Colonic mucosa (tissue), 4 donors: ENCODE results near the gene IL32. TPM values are rescaled to one million over a fixed set of nuclear protein-coding genes. Genes with fewer than 3 reads are reported as not detected.

Experiments
- DNase-seq: peaks from one replicate; pipeline ENCODE4 v3.0.0-alpha.2; 2020
- H3K27ac ChIP-seq: fragments of 200-600 bp; one replicate; pipeline ENCODE4 v1.8.0; 2021
- H3K27me3 ChIP-seq: fragments of 200-600 bp; one replicate; pipeline ENCODE4 v1.8.0; 2021
- H3K36me3 ChIP-seq: fragments of 200-600 bp; one replicate; pipeline ENCODE4 v1.8.0; 2021
- H3K4me1 ChIP-seq: fragments of 200-600 bp; one replicate; pipeline ENCODE4 v1.8.0; 2021; ENCODE audit warnings: mild to moderate bottlenecking
- H3K4me3 ChIP-seq: fragments of 200-600 bp; one replicate; pipeline ENCODE4 v1.8.0; 2021
- H3K9ac ChIP-seq, 2 donors: one replicate each; pipeline ENCODE4 v1.7.0; 2013; ENCODE audit warnings: control low read depth in 2 of 2, low read depth in 2 of 2, low read length in 2 of 2
- H3K9me3 ChIP-seq: fragments of 200-600 bp; one replicate; pipeline ENCODE4 v1.8.0; 2021
- CTCF ChIP-seq: fragments of 200-600 bp; IDR thresholded peaks from one replicate; pipeline ENCODE4 v1.8.0; 2022; ENCODE audit warnings: antibody characterized with exemption, mild to moderate bottlenecking
- intact Hi-C: fragments of 100-400 bp; cut with DNase I; formaldehyde crosslinking; loops from one replicate; pipeline ENCODE4 v1.14.1; 2022
- total RNA-seq, 2 donors: library from RNA; stranded (reverse); fragmentation: NEBNext Ultra II Directional in 1 of 2; extraction: Animal tissue kit (Norgen Biotek cat#: 25700) in 1 of 2; gene quantifications; one replicate each; pipeline ENCODE4 v1.2.1, GENCODE V29; 2021
- donor health status: healthy.
- donor health status: DM: no; HTN: no; CAD: no.
- donor health status: DM: no; HTN: no; CAD: no.

IL32 gene
- total RNA-seq, 2 donors from 2014 or later = 256 to 329 TPM

GRCh38 chr16:3088450-3088849 lies 23.0 kb downstream of the IL32 start:
- intact Hi-C loops = no loop called here
- no peak overlapping the region for H3K4me3 ChIP-seq
- H3K9me3 ChIP-seq = no peaks in the 10 kb centered on the region
- no peaks in the 10 kb centered on the region for H3K4me1 ChIP-seq
- DNase-seq = no peak
- no peak for TF ChIP-seq CTCF
- H3K27me3 ChIP-seq = no peaks in the 10 kb centered on the region
- no peaks in the 10 kb centered on the region for H3K36me3 ChIP-seq
- no peak overlapping the region for H3K27ac ChIP-seq
- no peak overlapping the region for H3K9ac ChIP-seq

GRCh38 chr16:3088925-3089716 lies 23.7 kb downstream of the IL32 start:
- Histone ChIP-seq H3K27ac (no peak overlapping the region), H3K9ac (no peak overlapping the region), H3K27me3 (no peaks in the 10 kb centered on the region), H3K4me3 (no peak overlapping the region), H3K4me1 (no peaks in the 10 kb centered on the region), H3K36me3 (no peaks in the 10 kb centered on the region), H3K9me3 (no peaks in the 10 kb centered on the region)
- no peak for TF ChIP-seq CTCF
- no peak for DNase-seq
- intact Hi-C loops = no loop called here

GRCh38 chr16:3089717-3090592 lies 24.5 kb downstream of the IL32 start:
- no peak overlapping the region for H3K4me3 ChIP-seq
- no peak for TF ChIP-seq CTCF
- H3K36me3 ChIP-seq = no peaks in the 10 kb centered on the region
- no peaks in the 10 kb centered on the region for H3K27me3 ChIP-seq
- no peak overlapping the region for H3K27ac ChIP-seq
- H3K9ac ChIP-seq = no peak overlapping the region
- intact Hi-C loops = no loop called here
- no peak for DNase-seq
- no peaks in the 10 kb centered on the region for H3K4me1 ChIP-seq
- no peaks in the 10 kb centered on the region for H3K9me3 ChIP-seq

GRCh38 chr16:3091551-3091950 lies 26.1 kb downstream of the IL32 start:
- intact Hi-C loops = no loop called here
- Histone ChIP-seq H3K4me1 (no peaks in the 10 kb centered on the region), H3K9me3 (no peaks in the 10 kb centered on the region), H3K9ac (no peak overlapping the region), H3K36me3 (no peaks in the 10 kb centered on the region), H3K27me3 (no peaks in the 10 kb centered on the region), H3K4me3 (no peak overlapping the region), H3K27ac (no peak overlapping the region)
- no peak for TF ChIP-seq CTCF
- no peak for DNase-seq

GRCh38 chr16:3092501-3092941 lies 27.1 kb downstream of the IL32 start:
- Histone ChIP-seq H3K36me3 (no peaks in the 10 kb centered on the region), H3K4me3 (no peak overlapping the region), H3K4me1 (no peaks in the 10 kb centered on the region), H3K9ac (no peak overlapping the region), H3K27ac (no peak overlapping the region), H3K27me3 (no peaks in the 10 kb centered on the region), H3K9me3 (no peaks in the 10 kb centered on the region)
- intact Hi-C loops = no loop called here
- no peak for TF ChIP-seq CTCF
- DNase-seq = no peak
